HepG2 (cell line): Measurements from ENCODE around the gene WDR86. TPM values are rescaled to one million over a fixed set of nuclear protein-coding genes. Genes with fewer than 3 reads are reported as not detected.

Experiments
- ATAC-seq: fragments of 200-7000 bp; cut with Tn5 transposase; 3 replicates; pipeline ENCODE4 v1.9.1; 2020; ENCODE audit warnings: mild to moderate bottlenecking, moderate library complexity
- BruUV-seq: library from RNA; stranded (reverse); fragments of 400-500 nt; replicated peaks from 2 replicates; lab custom pipeline; 2021; lab: Mats Ljungman, UMichigan
- CTCF ChIA-PET: fragments of 300-600 bp; formaldehyde crosslinking; extraction: SDS; loops from one replicate; lab custom pipeline; 2021; ENCODE audit warnings: low total read pairs, inconsistent platforms, low intra/inter-chr PET ratio; lab: Yijun Ruan, JAX
- POLR2A ChIA-PET: fragments of 350-600 bp; sonication (Branson Sonifier 250); formaldehyde crosslinking; loops from one replicate; lab custom pipeline; 2020; ENCODE audit warnings: antibody characterized with exemption, inconsistent platforms; lab: Yijun Ruan, JAX
- DNase-seq: peaks from one replicate; pipeline ENCODE4 v3.0.0-alpha.2; 2015; ENCODE audit warnings: low spot score
- FAIRE-seq: peaks from 3 replicates; lab custom pipeline; 2011; peaks lifted over from hg19 to GRCh38; lab: Jason Lieb, UNC
- H2AFZ ChIP-seq: one replicate; pipeline ENCODE4 v1.6.1; 2011; ENCODE audit warnings: low read length, inconsistent platforms
- H3K27ac ChIP-seq: fragments of 300-600 bp; 3 replicates; pipeline ENCODE4 v1.8.0; 2011; ENCODE audit warnings: mixed run types, mild to moderate bottlenecking, mixed read lengths, low read length, inconsistent platforms; ENCODE audit not compliant: insufficient read depth; ENCODE audit errors: extremely low read length
- H3K27me3 ChIP-seq, 2 experiments: fragments of 200-600 bp in 1 of 2; 2 replicates in 1 of 2; 3 replicates in 1 of 2; pipeline versions ENCODE4 v1.6.0 to v1.8.0; 2011; ENCODE audit warnings: low read length in 2 of 2, mild to moderate bottlenecking in 2 of 2, moderate library complexity in 2 of 2, inconsistent platforms in 1 of 2; ENCODE audit not compliant: insufficient read depth in 2 of 2, control insufficient read depth in 1 of 2
- H3K36me3 ChIP-seq, 2 experiments: fragments of 200-600 bp in 1 of 2; replicated peaks in 1 of 2; 2 replicates in 1 of 2; 3 replicates in 1 of 2; pipeline versions ENCODE4 v1.5.1 to v1.8.0; 2011; ENCODE audit warnings: low read length in 2 of 2, inconsistent platforms in 1 of 2; ENCODE audit not compliant: insufficient read depth in 2 of 2, control insufficient read depth in 1 of 2
- H3K4me1 ChIP-seq: 2 replicates; pipeline ENCODE4 v1.5.1; 2012; ENCODE audit warnings: low read length, inconsistent platforms; ENCODE audit not compliant: insufficient read depth
- H3K4me2 ChIP-seq: 2 replicates; pipeline ENCODE4 v1.6.0; 2011; ENCODE audit warnings: low read depth, low read length, inconsistent platforms
- H3K4me3 ChIP-seq, 3 experiments: fragments of 200-600 bp in 1 of 3; sonication (generic), shearing (Covaris generic) in 1 of 3; replicated peaks in 1 of 3; 2 replicates each; pipeline ENCODE4 v1.5.1; 2011 to 2016; ENCODE audit warnings: low read length in 3 of 3, inconsistent platforms in 2 of 3, low read depth in 2 of 3, mild to moderate bottlenecking in 2 of 3, control low read depth in 1 of 3, mixed read lengths in 1 of 3; ENCODE audit not compliant: insufficient read depth in 1 of 3
- H3K79me2 ChIP-seq: one replicate; pipeline ENCODE4 v1.6.1; 2011; ENCODE audit warnings: low read length, inconsistent platforms; ENCODE audit not compliant: insufficient read depth
- H3K9ac ChIP-seq: 2 replicates; pipeline ENCODE4 v1.6.0; 2011; ENCODE audit warnings: mild to moderate bottlenecking, low read depth, low read length, inconsistent platforms; ENCODE audit not compliant: insufficient read depth
- H3K9me3 ChIP-seq: 2 replicates; pipeline ENCODE4 v1.5.1; 2012; ENCODE audit warnings: mild to moderate bottlenecking, low read length
- H4K20me1 ChIP-seq: 2 replicates; pipeline ENCODE4 v1.6.0; 2011; ENCODE audit warnings: inconsistent platforms, mild to moderate bottlenecking, low read length, moderate library complexity; ENCODE audit not compliant: insufficient read depth
- HNRNPLL ChIP-seq: fragments of 200-400 bp; formaldehyde crosslinking; IDR thresholded peaks from 2 replicates; pipeline ENCODE4 v1.6.1; 2017; ENCODE audit warnings: mild to moderate bottlenecking, low read depth, low read length; ENCODE audit not compliant: poor library complexity, severe bottlenecking
- PCBP1 ChIP-seq: fragments of 200-400 bp; formaldehyde crosslinking; IDR thresholded peaks from 2 replicates; pipeline ENCODE4 v1.6.1; 2017; ENCODE audit warnings: mild to moderate bottlenecking, low read depth, low read length, borderline replicate concordance
- RBM39 ChIP-seq: fragments of 200-400 bp; formaldehyde crosslinking; IDR thresholded peaks from one replicate; pipeline ENCODE4 v1.6.1; 2018; ENCODE audit warnings: antibody characterized with exemption, mild to moderate bottlenecking, low read depth, low read length; ENCODE audit not compliant: poor library complexity, severe bottlenecking
- WGBS: methylation state at CpG from one replicate; pipeline ENCODE4 v1.1.6; 2017; ENCODE audit warnings: low lambda C conversion rate; 5-methylcytosine and 5-hydroxymethylcytosine counted together
- in situ Hi-C: cut with HindIII; loops from 2 replicates; pipeline ENCODE4 v1.10.0; 2017; ENCODE audit warnings: low pct_unique_long_range_greater_than_20kb; ENCODE audit not compliant: extremely low pct_ligation_motif_present
- intact Hi-C: fragments of 100-400 bp; cut with micrococcal nuclease; formaldehyde crosslinking; loops from one replicate; pipeline ENCODE4 v1.10.0; 2022; ENCODE audit not compliant: unreplicated experiment
- polyA plus RNA-seq, 8 experiments: library from polyadenylated mRNA; depleted of rRNA in 3 of 8; stranded (reverse) in 7 of 8; unstranded in 1 of 8; fragments of >200 nt; fragmentation: Illumina TruSeq in 4 of 8; extraction: Trizol in 4 of 8; gene quantifications; 2 replicates each; pipeline versions ENCODE4 v1.2.1 to v1.2.3, GENCODE V29; 2011 to 2016; ENCODE audit warnings: low read depth in 4 of 8, missing spikeins in 1 of 8, mixed read lengths in 1 of 8; ENCODE audit not compliant: insufficient read depth in 1 of 8
- total RNA-seq, 5 experiments: library from RNA; depleted of rRNA; stranded (reverse); fragments of >200 nt; fragmentation: Illumina TruSeq; extraction: Trizol; gene quantifications; 2 replicates each; pipeline ENCODE4 v1.2.3, GENCODE V29; 2016; ENCODE audit warnings: low read depth in 1 of 5

WDR86 gene
- total and polyA plus RNA-seq, 2 of the 13 experiments (the other 11 are each of a cell fraction or from before 2014, with no cell fraction given): 0.11 to 2.9 TPM

- WGBS: 91% methylated on average over 26 of the region's 26 CpGs
- 0 out of 6 replicates have a peak overlapping the region, but pooled peaks of 1 of the 3 experiments have one; percentile 69 for H3K4me3 ChIP-seq
- ATAC-seq (no peak), DNase-seq (no peak), FAIRE-seq (no peak)
- ChIA-PET POLR2A (no interaction called here), CTCF (interaction anchor here (1.0 to 2.5 kb wide), 3 partner anchors 80 to 132 kb away, joined by 3 to 33 read pairs (median 5); no protein-coding TSS in a partner anchor)
- H3K4me2 ChIP-seq: no peak overlapping the region
- H3K36me3 ChIP-seq: no peaks in the 10 kb centered on the region
- intact Hi-C loops: loop anchor here (1.0 to 5.0 kb wide), 2 partner anchors 41 to 80 kb away; no protein-coding TSS in a partner anchor
- no peak overlapping the region for H3K9ac ChIP-seq
- no TSS peak for BruUV-seq
- no peaks in the 10 kb centered on the region for H3K79me2 ChIP-seq
- H3K27ac ChIP-seq: no peak overlapping the region
- H3K4me1 ChIP-seq: no peaks in the 10 kb centered on the region
- no peaks in the 10 kb centered on the region for H4K20me1 ChIP-seq
- in situ Hi-C loops: loop anchor here (5.0 kb wide), 1 partner anchor 81 kb away; no protein-coding TSS in a partner anchor
- peaks cover 3 to 25% of the 10 kb centered on the region in 2 experiments; a peak in 4 of 5 replicates for H3K27me3 ChIP-seq
- TF ChIP-seq PCBP1: no peak
- TF ChIP-seq RBM39: peak; percentile 3
- no peak overlapping the region for H2AFZ ChIP-seq
- no peaks in the 10 kb centered on the region for H3K9me3 ChIP-seq
Measured at GRCh38 chr7:151447901-151448260, 38.0 kb upstream of the WDR86 start.

- Histone ChIP-seq H3K4me1 (no peaks in the 10 kb centered on the region), H3K9ac (no peak overlapping the region), H4K20me1 (no peaks in the 10 kb centered on the region), H3K27me3 (peaks cover 3 to 23% of the 10 kb centered on the region in 2 experiments; a peak in 3 of 5 replicates), H3K79me2 (no peaks in the 10 kb centered on the region), H3K27ac (no peak overlapping the region), H2AFZ (no peak overlapping the region), H3K4me2 (no peak overlapping the region), H3K9me3 (no peaks in the 10 kb centered on the region), H3K36me3 (no peaks in the 10 kb centered on the region), H3K4me3 (no peak overlapping the region)
- no TSS peak for BruUV-seq
- in situ Hi-C loops: loop anchor here (5.0 kb wide), 1 partner anchor 80 kb away; no protein-coding TSS in a partner anchor
- WGBS: 79% methylated on average over 12 of the region's 18 CpGs
- CTCF ChIA-PET: interaction anchor here (1.5 to 2.5 kb wide), 3 partner anchors 78 to 132 kb away, joined by 3 to 33 read pairs (median 5); no protein-coding TSS in a partner anchor
- POLR2A ChIA-PET: no interaction called here
- no peak for ATAC-seq
- intact Hi-C loops: loop anchor here (5.0 kb wide), 1 partner anchor 40 kb away; no protein-coding TSS in a partner anchor
- no peak for DNase-seq
- peak; percentile 10 for TF ChIP-seq RBM39
- no peak for TF ChIP-seq HNRNPLL
- FAIRE-seq: no peak
Measured at GRCh38 chr7:151447312-151447711, 37.5 kb upstream of the WDR86 start.
